ENCODE measurements around the gene PCTP. TPM values are rescaled to one million over a fixed set of nuclear protein-coding genes. Genes with fewer than 3 reads are reported as not detected.

PCTP gene
- total and polyA plus RNA-seq, 9 of the 15 experiments (the other 6 are each of a cell fraction or from before 2014, with no cell fraction given): 10.9 to 62.3 (median 41.2) TPM

GRCh38 chr17:55743103-55743679 lies 7.7 kb upstream of the PCTP start (continued):
- no peak for TF ChIP-seq CUX1 (CRISPR knock-in tag; IDR thresholded peaks at IDR 0.05)
- TF ChIP-seq ZNF551 (CRISPR knock-in tag; IDR thresholded peaks at IDR 0.05): no peak
- TF ChIP-seq TCF7 (IDR thresholded peaks at IDR 0.05; ENCODE audit: borderline replicate concordance): no peak
- TF ChIP-seq U2AF1 (optimal IDR thresholded peaks at IDR 0.05; ENCODE audit: low read depth, low read length): no peak
- no peak for TF ChIP-seq STAT6 (CRISPR knock-in tag; IDR thresholded peaks at IDR 0.05)
- TF ChIP-seq ZNF507 (tag; conservative IDR thresholded peaks at IDR 0.05): no peak
- TF ChIP-seq MCM5 (IDR thresholded peaks at IDR 0.05; ENCODE audit: low read depth): no peak
- no peak for TF ChIP-seq MBD2 (IDR thresholded peaks at IDR 0.05; ENCODE audit: borderline replicate concordance, low read depth)
- TF ChIP-seq OTX1 (CRISPR knock-in tag; IDR thresholded peaks at IDR 0.05): no peak
- no peak for TF ChIP-seq ARID2 (IDR thresholded peaks at IDR 0.05)
- no peak for TF ChIP-seq ELF4 (CRISPR knock-in tag; IDR thresholded peaks at IDR 0.05)
- no peak for TF ChIP-seq MEF2A (IDR thresholded peaks at IDR 0.05; ENCODE audit: control insufficient read depth, low read depth, low read length)
- no peak for TF ChIP-seq HINFP (tag; conservative IDR thresholded peaks at IDR 0.05; ENCODE audit: low read depth)
- no peak for TF ChIP-seq ID3 (CRISPR knock-in tag; IDR thresholded peaks at IDR 0.05)
- no peak for TF ChIP-seq ID3 (tag; IDR thresholded peaks at IDR 0.05)
- no peak for TF ChIP-seq GABPA (tag; conservative IDR thresholded peaks at IDR 0.05; ENCODE audit: low read depth)
- no peak for TF ChIP-seq GABPB2 (CRISPR knock-in tag; conservative IDR thresholded peaks at IDR 0.05)
- no peak for TF ChIP-seq HCFC1 (IDR thresholded peaks at IDR 0.05; ENCODE audit: low read depth, low read length)
- no peak for TF ChIP-seq GATAD2A (IDR thresholded peaks at IDR 0.05)
- no peak for TF ChIP-seq ZSCAN32 (CRISPR knock-in tag; IDR thresholded peaks at IDR 0.05)
- TF ChIP-seq RHOXF2B (CRISPR knock-in tag; conservative IDR thresholded peaks at IDR 0.05): no peak
